ENCODE data around the gene ABCA3.

The ABCA3 gene

DNA sequence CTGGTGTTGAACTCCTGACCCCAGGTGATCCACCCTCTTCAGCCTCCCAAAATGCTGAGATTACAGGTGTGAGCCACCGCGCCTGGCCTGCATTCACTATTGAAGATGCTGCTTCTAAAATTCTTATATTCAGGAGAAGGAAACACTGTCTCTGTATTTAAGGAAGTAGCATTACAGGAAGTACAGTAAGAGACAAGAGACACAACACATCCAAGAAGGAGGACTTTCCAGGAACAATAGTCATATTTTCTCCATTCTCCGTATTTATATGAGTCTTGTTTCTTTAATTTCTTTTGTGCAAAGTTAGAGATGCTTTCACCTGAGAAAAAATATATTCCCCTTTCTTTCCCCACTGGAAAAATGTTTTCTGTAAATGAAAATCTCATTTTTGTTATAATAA, 18.3 kb upstream of the ABCA3 start:
- in situ Hi-C loops (cut with MboI; ENCODE audit: low sequenced_read_pairs), result no loop called here

DNA sequence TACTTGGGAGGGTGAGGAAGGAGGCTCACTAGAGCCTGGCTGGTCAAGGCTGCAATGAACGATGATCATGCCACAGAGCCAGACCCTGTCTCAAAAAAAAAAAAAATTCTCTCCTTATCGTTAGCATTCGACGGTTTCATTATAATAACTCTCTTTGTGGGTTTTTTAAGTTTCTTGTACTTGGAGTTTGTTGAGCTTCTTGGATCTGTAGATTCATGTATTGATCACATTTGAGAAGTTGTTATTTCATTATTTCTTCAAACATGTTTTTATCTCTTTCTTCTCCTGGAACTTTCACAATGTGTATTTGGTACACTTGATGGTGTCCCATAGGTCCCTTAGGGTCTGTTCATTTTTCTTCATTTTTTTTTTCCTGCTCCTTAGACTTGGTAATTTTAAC, 16.8 kb upstream of the ABCA3 start:
- in situ Hi-C loops (cut with MboI; ENCODE audit: low sequenced_read_pairs), result no loop called here

DNA sequence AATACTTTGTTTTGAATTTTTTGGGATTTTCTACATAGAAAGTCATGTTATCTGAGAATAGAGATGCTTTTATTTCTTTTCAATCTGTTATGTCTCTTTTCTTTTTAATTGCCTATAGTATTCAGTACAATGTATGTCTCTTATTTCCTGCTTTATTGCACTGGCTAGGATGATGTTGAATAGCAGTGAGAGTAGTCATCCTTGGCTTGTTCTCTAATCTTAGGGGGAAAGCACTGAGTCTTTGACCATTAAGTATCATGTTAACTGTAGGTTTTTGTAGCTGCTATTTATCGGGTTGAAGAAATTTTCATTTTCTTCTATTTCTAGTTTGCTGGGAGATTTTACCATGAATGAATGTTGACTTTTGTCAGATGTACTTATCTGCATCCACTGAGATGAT, 10.0 kb upstream of the ABCA3 start:
- in situ Hi-C loops (cut with MboI; ENCODE audit: low sequenced_read_pairs), result no loop called here

DNA sequence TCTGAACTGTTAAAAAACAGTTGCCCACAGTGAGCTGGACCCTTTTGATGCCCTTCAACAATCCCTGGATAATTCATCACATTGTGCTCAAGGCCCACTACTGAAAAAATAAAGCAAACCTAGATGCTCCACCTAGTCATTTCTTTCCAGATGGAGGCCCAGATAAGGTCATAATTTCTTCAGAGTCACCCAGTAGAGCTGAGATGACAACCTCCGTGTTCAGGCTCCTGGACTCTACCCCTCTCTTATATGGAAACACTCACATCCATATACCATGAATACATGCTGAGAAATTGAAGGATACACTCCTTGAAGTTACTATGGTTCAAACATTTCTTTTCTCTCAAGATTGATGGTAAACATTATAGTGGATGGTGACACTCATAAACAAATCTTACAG, 2.7 kb upstream of the ABCA3 start:
- in situ Hi-C loops (cut with MboI; ENCODE audit: low sequenced_read_pairs), result no loop called here

DNA sequence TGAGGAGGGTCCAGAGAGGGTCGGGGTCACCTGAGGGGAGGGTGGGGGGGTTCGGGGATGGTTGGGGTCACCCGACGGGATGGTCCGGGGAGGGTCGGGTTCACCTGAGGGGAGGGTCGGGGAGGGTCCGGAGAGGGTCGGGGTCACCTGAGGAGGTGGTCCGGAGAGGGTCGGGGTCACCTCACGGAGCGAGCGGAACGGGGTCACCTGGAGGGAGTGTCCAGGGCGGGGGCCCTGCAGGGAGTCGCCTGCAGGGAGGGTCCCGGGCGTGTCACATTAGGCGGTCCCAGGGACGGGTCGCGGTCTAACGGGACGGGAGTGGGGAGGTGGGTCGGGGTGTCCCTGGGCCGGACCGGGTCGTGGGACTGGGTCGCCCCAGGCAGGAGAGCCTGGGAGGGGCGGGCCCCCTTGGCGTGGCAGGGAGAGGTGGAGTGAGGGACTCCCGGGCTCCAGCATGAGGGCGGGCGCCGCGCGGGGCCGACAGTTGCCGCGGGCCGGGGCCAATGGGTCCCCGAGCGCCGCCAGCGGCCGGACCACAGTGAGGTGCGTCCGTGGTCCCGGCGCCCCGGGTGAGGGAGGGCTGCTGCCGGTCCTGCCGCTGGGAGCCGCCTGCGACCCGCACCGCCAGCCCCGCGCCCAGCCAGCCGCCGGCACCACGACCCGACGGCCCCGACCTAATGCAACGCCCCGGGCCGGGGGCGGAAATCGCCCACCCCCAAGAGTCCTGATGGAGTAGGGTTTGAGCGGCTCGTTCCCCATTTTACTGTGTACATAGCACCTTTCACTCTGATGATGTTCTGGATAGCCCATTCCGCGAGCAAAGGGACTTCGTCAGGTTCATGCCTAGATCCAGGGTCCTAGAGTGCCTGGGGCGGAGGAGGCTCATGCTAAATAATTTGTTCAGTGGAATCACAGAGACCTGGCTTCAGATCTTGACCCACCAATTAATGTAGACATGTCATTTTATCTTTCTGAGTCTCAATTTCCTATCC, 1.2 kb upstream of the ABCA3 start:
- in situ Hi-C loops (cut with MboI; ENCODE audit: low sequenced_read_pairs), result no loop called here

DNA sequence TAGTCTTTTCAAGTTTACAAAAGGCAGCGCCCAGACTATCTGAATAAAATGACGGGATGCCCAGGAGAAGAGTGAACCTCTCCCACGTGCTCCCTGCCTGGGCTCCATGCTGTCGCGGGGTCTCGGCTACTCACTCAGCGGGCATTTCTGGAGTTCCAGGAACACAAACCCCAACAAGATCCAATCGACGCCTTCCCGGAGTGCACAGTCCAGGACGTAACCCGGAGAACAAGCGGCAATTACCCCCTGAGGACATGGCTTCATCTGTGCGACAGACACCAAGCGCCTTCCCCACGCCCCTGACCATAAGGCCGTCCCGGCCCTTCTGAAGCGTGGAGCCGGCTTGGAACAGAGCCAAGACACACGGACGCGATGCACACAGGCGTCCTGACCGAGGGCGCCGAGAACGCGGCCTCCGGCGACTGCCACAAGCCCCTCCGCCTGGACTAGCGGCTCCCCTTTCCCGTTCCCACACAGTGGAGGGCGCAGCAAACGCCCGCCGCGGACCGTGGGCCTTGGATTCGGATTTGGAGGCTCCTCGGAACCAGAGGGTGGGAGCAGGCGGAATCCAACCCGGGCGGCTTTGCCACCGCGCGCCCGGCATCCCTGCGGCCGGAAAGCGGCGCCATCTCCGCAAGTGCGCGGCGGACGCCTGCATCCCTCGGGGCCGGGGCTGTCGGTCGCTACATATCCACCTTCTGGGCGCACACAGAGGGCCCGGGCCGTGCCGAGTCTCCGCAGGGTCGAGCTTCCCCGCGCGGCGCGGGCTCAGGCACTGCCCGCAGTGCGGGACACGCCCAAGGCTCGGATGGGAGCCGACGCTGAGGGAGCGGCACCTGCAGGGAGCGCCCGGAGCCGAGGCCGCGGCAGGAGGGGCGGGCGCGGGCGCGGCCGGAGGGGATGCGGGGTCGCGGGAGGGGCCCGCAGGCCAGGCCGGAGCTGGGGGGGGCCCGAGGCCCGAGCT, 725 bp downstream of the ABCA3 start:
- in situ Hi-C loops (cut with MboI; ENCODE audit: low sequenced_read_pairs), result no loop called here

DNA sequence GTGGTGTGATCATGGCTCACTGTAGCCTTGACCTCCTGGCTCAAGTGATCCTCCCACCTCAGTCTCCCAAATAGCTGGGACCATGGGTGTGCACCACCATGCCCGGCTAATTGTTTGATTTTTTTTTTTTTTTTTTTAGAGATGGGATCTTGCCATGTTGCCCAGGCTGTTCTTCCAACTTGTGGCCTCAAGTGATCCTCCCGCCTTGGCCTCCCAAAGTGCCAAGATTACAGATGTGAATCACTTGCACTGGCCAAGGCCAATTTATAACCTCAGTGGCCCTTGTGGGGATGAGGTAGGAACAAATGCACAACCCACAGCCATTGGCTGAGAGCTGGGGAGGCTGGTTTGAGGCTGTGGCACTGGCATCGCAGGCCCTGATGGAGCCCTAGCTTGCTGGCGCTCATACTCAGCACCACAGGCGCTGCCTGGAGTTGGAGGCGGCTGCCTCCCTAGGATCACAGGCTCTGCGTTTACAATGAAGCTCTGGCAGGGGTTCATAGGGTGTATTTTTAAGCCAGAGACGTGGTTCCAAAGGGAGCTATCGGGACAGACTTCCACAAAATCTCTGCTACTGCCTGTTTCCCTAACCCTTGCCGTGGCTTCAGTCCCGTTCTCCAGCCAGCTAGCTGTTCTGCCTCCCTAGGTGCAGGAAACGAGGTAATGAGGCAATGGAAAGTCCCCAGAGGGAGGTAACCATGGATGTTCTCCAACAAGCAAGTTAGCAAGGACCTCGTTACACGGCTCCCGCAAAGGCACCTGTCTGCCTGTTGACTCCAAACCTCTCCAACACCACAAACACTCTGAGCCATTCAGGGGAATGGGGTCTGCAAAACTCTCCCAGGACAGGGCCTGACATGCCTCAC, 2.9 kb downstream of the ABCA3 start:
- in situ Hi-C loops (cut with MboI; ENCODE audit: low sequenced_read_pairs), result no loop called here

DNA sequence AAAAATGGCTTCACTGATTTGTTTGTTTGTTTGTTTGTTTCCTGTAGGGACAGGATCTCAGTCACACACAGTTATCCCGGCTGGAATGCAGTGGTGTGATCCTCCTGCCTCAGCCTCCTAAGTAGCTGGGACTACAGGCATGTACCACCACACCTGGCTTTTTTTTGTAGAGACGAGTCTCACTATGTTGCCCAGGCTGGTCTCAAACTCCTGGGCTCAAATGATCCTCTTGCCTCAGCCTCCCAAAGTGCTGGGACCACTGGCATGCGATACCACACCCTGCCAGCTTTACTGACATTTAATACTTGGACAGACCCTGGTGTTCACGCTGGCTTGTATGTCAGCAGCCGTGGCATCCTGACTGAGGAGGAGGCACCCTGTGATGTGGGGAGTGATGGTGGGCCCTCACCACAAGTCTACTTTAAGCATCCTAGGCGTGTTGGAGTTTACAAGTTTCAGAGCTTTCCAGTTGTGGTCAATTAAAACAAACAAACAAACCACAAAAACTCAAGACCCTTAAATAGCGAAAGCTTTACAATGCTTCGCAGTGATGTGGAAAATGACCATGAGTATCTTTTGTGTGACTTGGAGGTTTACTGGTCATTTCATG, 5.1 kb downstream of the ABCA3 start:
- in situ Hi-C loops (cut with MboI; ENCODE audit: low sequenced_read_pairs), result no loop called here

DNA sequence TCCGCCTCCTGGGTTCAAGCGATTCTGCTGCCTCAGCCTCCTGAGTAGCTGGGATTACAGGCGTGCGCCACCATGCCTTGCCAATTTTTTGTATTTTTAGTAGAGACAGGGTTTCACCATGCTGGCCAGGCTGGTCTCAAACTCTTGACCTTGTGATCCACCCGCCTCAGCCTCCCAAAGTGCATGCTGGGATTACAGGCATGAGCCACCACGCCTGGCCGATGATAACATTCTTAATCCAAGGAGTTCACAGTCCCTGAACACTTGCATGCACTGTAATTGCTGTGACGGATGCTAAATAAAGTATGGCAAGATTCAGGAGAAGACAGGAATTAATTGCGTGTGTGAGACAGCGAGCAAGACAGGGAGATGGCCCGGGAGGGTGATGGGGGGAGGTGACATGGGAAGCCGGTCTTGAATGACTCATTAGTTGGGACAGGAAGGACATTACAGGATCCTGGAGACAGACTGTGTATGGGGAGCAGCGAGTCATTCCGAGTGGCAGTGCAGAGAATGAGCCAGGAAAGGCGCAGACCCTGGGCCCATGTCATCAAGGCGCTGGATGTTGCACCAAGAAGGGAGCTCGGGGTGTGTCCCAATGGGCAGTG, 6.7 kb downstream of the ABCA3 start:
- in situ Hi-C loops (cut with MboI; ENCODE audit: low sequenced_read_pairs), result no loop called here

DNA sequence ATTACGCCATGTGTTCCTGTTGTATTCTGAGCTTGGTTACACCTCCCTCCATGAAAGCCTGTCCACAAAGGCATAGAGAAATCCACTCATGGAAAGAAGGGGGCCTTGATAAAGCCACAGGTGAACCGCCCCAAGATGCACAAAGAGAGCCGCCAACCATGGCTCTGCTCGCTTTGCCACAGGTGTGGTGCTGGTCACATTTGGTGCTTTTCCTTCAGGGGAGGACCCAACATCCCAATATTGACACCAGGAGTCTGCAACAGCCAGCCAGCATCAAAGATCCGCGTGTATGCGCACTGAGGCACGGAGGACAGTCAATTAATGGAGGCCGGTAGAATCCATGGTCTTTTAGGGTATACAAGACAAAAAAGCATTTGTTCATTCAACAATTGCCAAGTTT, 7.3 kb downstream of the ABCA3 start:
- in situ Hi-C loops (cut with MboI; ENCODE audit: low sequenced_read_pairs), result no loop called here

DNA sequence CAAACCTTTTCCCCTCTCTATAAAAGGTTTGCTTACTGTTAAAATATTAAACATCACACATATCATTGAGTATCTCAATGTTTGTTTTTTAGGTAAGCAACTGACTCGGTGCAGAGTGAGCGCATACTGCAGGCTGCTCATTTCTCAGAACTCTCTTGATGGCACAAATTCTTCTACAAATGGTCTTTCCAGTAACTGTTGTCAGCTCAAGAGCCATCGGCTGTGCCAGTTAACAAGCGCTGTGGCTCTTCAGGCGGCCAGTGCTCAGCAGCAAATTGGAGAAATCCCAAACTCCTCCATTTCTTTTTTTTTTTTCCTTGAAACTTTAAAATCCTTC, 8.6 kb downstream of the ABCA3 start:
- in situ Hi-C loops (cut with MboI; ENCODE audit: low sequenced_read_pairs), result no loop called here

DNA sequence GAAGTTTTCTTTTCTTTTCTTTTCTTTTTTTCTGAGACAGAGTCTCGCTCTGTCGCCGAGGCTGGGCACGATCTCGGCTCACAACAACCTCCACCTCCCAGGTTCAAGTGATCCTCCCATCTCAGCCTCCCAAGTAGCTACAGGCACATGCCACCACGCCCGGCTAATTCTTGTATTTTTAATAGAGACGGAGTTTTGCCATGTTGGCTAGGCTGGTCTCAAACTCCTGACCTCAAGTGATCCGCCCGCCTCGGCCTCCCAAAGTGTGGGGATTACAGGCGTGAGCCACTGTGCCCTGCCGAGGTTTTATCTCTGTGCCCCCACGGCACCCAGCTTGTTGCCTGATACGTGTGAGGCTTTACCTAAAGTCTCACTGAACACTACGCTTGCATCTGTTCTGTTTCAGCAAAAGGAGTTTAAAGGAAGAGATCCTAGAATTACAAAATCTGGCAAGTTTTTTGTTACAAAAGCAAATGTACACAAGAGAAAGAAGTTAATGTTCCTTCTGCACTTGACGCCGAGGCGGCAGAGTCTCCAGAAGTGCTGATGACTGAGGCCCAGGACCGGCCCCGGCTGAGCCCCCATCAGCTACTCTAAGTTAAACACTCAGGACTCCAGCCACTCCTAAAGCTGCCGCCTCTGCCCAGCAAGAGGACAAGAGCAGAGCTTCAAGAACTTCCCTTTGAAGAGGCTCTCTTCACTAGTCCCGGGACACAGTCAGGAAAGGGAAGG, 9.2 kb downstream of the ABCA3 start:
- in situ Hi-C loops (cut with MboI; ENCODE audit: low sequenced_read_pairs), result no loop called here

DNA sequence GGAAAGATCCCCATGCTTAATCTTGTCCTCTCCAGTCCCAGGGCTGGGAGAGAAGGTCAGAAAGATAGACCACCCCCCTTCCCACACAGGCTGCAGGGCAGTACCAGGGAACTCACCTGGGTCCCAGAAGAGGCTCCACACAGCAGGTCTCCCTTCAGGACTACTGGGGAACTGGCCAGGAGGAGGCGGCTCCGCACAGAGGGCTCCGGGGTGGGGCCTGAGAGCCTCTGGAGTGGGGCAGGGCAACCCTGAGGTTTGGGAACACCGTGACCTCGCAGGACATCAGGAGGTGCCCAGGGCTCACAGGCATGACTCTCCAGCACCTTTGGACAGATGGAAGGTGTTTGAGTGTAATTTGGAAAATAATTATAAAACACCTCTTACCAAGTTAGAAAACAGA, 11.0 kb downstream of the ABCA3 start:
- in situ Hi-C loops (cut with MboI; ENCODE audit: low sequenced_read_pairs), result no loop called here

DNA sequence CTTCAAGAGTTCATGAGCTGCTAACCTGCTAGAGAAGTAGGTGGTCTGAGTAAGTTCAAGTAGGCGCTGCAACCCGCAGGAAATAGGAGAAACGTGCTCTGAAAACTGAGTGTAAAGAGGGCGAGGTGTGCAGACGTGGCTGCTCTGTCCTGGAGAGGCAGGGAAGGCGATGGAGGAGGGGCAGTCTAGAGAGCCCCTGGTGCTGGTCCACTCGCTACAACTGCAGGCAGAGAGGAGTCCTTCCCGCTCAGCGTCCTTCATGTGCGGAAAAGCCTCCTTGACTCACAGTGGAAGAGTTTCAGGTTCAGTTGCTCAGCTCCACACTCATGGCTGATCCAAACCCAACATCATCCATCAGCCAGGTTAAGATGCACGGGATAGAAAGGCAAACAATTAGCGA, 12.1 kb downstream of the ABCA3 start:
- in situ Hi-C loops (cut with MboI; ENCODE audit: low sequenced_read_pairs), result no loop called here

DNA sequence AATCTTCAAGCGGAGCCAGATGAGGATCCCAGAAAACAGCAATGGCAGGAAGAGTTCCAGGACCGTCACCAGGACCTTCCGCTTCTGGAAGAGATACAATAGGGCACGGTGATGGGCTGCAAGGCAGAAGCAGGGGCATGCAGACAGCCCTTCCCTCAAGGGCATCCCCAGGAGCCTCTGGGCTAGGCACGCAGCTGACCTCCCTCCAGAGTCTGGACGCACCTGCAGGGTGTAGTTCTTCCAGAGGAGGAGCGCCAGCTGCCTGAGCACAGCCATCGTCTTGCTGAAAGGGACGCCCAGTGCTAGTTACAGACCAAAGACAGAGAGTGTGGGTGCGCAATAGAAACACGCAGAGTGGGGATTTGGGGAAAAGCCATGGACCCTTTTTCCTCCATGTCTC, 14.3 kb downstream of the ABCA3 start:
- in situ Hi-C loops (cut with MboI; ENCODE audit: low sequenced_read_pairs), result no loop called here

DNA sequence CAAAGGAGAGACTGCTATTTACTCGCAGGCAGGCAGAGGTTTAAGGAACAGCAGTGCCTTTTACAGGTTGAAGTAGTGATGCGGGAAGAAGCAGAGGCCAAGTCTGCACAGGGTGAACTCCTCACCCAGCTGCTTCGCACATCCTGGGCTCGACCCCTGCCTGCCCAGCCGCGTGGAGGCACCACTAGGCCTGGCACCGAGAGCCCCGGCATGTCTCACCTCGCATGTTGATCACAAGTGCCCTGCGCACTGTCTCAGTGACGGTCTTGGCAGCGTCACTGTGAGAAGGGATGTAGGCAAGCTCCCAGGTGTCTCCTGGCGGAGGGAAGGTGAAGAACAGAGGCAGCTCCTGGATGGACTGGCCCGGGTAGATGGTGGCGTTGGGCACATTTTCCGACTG, 14.7 kb downstream of the ABCA3 start:
- in situ Hi-C loops (cut with MboI; ENCODE audit: low sequenced_read_pairs), result no loop called here

DNA sequence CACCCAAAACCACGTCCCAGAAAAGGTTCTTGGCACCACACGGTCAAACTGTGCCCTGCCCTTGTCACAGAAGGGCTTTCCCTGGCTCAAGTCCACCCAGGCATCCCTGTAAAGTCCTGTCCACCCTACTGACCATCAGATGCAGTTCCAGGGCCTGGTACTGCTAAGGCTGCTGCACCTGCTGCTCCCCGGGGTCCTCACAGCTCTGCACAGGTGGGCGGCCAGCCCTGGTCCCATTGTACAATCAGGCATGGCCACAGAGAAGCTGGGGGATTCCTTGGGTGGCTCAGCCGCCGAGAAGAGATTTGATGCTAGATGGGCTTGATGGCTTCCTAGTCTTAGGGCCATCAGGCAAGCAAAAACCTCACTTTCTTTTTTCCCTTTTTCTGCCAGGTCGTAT, 15.3 kb downstream of the ABCA3 start:
- in situ Hi-C loops (cut with MboI; ENCODE audit: low sequenced_read_pairs), result no loop called here

DNA sequence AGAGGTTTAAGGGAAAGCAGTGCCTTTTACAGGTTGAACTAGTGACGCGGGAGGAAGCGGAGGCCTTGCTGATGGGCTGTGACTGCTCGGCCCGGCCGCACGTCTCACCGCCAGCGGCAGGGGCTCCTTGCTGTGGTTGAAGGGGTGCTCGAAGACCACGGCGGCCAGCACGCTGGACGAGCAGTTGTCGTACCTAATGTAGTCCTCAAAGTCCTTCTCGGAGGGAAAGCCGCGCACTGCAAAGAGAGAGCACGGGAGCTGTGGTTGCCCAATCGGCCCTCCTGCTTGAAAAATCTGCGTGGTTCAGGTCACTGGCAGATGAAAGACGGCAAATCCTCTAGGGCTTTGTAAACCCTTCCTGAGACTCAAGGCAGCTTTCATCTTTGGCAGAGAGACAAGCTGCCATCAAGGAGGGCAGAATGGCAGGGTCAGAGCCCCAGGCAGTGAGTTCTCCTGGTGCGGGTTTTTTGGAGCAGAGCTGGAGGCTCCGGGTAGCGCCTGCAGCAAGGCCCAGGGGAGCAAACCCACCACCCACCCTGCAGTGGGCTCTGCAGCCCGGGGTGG, 16.1 kb downstream of the ABCA3 start:
- in situ Hi-C loops (cut with MboI; ENCODE audit: low sequenced_read_pairs), result no loop called here

DNA sequence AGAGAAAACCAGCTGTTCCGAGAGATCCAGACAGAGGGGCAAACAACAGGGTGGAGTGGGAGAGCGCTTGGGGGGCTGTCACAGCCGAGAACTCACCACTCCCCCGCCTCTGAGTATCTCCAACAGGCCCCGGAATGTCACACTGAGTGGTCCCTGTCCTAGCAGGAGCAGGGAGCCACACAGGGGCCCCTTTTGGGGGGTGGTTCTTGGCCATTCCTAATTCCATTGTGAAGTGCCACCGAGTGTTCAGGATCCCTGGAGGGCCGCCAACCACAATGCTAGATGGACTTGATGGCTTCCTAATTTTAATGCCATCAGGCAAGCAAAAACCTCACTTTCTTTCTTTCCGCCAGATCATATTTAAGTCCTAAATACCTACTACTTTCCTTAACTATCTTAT, 16.8 kb downstream of the ABCA3 start:
- in situ Hi-C loops (cut with MboI; ENCODE audit: low sequenced_read_pairs), result no loop called here

All from hTERT RPE-1 (cell line).